GM19023 (cell line): ENCODE measurements around the gene MUSK.
"Not testable (repeated sequence)": the region's sequence is repeated elsewhere in the genome, so short reads cannot be mapped to it uniquely, and the experiment has no call there.

ENCODE experiments used
- ATAC-seq: cut with Tn5 transposase; IDR thresholded peaks from one replicate; pipeline ENCODE4 v1.9.1; 2021; ENCODE audit warnings: mild to moderate bottlenecking, moderate library complexity; ENCODE audit not compliant: unreplicated experiment

MUSK gene

GRCh38 chr9:110755179-110755578 is 86.6 kb downstream of the MUSK start:
- no peak for ATAC-seq

GRCh38 chr9:110758201-110758600 is 89.6 kb downstream of the MUSK start:
- ATAC-seq, result no peak

GRCh38 chr9:110762783-110763182 is 94.2 kb downstream of the MUSK start:
- no peak for ATAC-seq

GRCh38 chr9:110763568-110763967 is 95.0 kb downstream of the MUSK start:
- no peak for ATAC-seq

GRCh38 chr9:110764006-110764405 is 95.4 kb downstream of the MUSK start:
- no peak for ATAC-seq

GRCh38 chr9:110765926-110766325 is 97.3 kb downstream of the MUSK start:
- no peak for ATAC-seq

- ATAC-seq, result no peak
Observed at GRCh38 chr9:110767559-110768063, 99.0 kb downstream of the MUSK start.

GRCh38 chr9:110768886-110769285 is 100.3 kb downstream of the MUSK start:
- no peak for ATAC-seq

- no peak for ATAC-seq
Observed at GRCh38 chr9:110769667-110770066, 101.1 kb downstream of the MUSK start.

- no peak for ATAC-seq
Observed at GRCh38 chr9:110775724-110776123, 107.1 kb downstream of the MUSK start.

GRCh38 chr9:110776221-110776620 is 107.6 kb downstream of the MUSK start:
- ATAC-seq, result no peak

- ATAC-seq, result no peak
Observed at GRCh38 chr9:110777196-110777875, 108.7 kb downstream of the MUSK start.

- ATAC-seq, result no peak
Observed at GRCh38 chr9:110777876-110778215, 109.3 kb downstream of the MUSK start.

- no peak for ATAC-seq
Observed at GRCh38 chr9:110782701-110783100, 114.1 kb downstream of the MUSK start.

- no peak for ATAC-seq
Observed at GRCh38 chr9:110784309-110784708, 115.7 kb downstream of the MUSK start.

- ATAC-seq, result no peak
Observed at GRCh38 chr9:110785166-110785565, 116.6 kb downstream of the MUSK start.

GRCh38 chr9:110788396-110788795 is 119.8 kb downstream of the MUSK start:
- not testable (repeated sequence) for ATAC-seq

- no peak for ATAC-seq
Observed at GRCh38 chr9:110788871-110789270, 120.3 kb downstream of the MUSK start.

- ATAC-seq, result no peak
Observed at GRCh38 chr9:110797611-110798010, 129.0 kb downstream of the MUSK start.

GRCh38 chr9:110799396-110799795 is 130.8 kb downstream of the MUSK start:
- ATAC-seq, result no peak

GRCh38 chr9:110801426-110801825 is 132.8 kb downstream of the MUSK start:
- no peak for ATAC-seq

GRCh38 chr9:110802416-110803035 is 133.9 kb downstream of the MUSK start:
- no peak for ATAC-seq
